Aorta (tissue), 5 donors: Measurements from ENCODE around the gene ADCY5. TPM values are rescaled to one million over a fixed set of nuclear protein-coding genes. Genes with fewer than 3 reads are reported as not detected.

Source experiments
- ATAC-seq: fragments of 200-7000 bp; cut with Tn5 transposase; one replicate; pipeline ENCODE4 v1.9.1; 2022; ENCODE audit warnings: moderate library complexity; ENCODE audit not compliant: low FRiP score
- DNase-seq, 2 donors: peaks; one replicate each; pipeline ENCODE4 v3.0.0-alpha.2; 2020
- H3K27ac ChIP-seq, 2 donors: one replicate each; pipeline ENCODE4 v1.5.1; 2013; ENCODE audit warnings: low read length in 2 of 2, mild to moderate bottlenecking in 2 of 2, moderate library complexity in 2 of 2, control low read depth in 1 of 2, inconsistent platforms in 1 of 2, low read depth in 1 of 2
- H3K27me3 ChIP-seq, 2 donors: one replicate each; pipeline ENCODE4 v1.6.1; 2013; ENCODE audit warnings: control low read depth in 1 of 2, low read length in 1 of 2, mild to moderate bottlenecking in 1 of 2, moderate library complexity in 1 of 2; ENCODE audit not compliant: insufficient read depth in 2 of 2, control insufficient read depth in 1 of 2
- H3K36me3 ChIP-seq, 2 donors: one replicate each; pipeline ENCODE4 v1.6.1; 2013; ENCODE audit warnings: control low read depth in 1 of 2, low read length in 1 of 2, mild to moderate bottlenecking in 1 of 2; ENCODE audit not compliant: insufficient read depth in 2 of 2, control insufficient read depth in 1 of 2
- H3K4me1 ChIP-seq, 2 donors: one replicate each; pipeline ENCODE4 v1.6.1; 2013; ENCODE audit warnings: low read length in 2 of 2, control low read depth in 1 of 2, mild to moderate bottlenecking in 1 of 2, moderate library complexity in 1 of 2; ENCODE audit not compliant: insufficient read depth in 2 of 2, control insufficient read depth in 1 of 2
- H3K4me3 ChIP-seq, 2 donors: one replicate each; pipeline ENCODE4 v1.5.1; 2013; ENCODE audit warnings: low read length in 2 of 2, control low read depth in 1 of 2, mild to moderate bottlenecking in 1 of 2
- H3K9me3 ChIP-seq: one replicate; pipeline ENCODE4 v1.6.1; 2013; ENCODE audit warnings: mild to moderate bottlenecking, low read length; ENCODE audit not compliant: control insufficient read depth
- WGBS, 2 donors: extraction: QIAGEN DNeasy Blood & Tissue Kit; methylation state at CpG; one replicate each; pipeline ENCODE4 v1.1.7; 2013; 5-methylcytosine and 5-hydroxymethylcytosine counted together
- intact Hi-C, 2 donors: fragments of 100-400 bp; cut with DNase I; formaldehyde crosslinking; loops; one replicate each; pipeline versions ENCODE4 v1.14.2 to v1.15.0; 2022
- polyA plus RNA-seq, 2 donors: library from polyadenylated mRNA; stranded (reverse); fragments of 200-250 nt; gene quantifications; one replicate each; pipeline ENCODE4 v1.2.3, GENCODE V29; 2013
- total RNA-seq, 2 donors: library from RNA; stranded (reverse); fragmentation: NEBNext Ultra II Directional; extraction: Animal tissue kit (Norgen Biotek cat#: 25700); gene quantifications; one replicate each; pipeline ENCODE4 v1.2.1, GENCODE V29; 2021
- donor health status: healthy with polysubstance abuse.
- donor health status: Bipolar disorder and iron deficiency.
- donor health status: DM: no; HTN: no; CAD: no.
- donor health status: DM: no; HTN: no; CAD: no.
- donor health status: DM: yes; HTN: yes; CAD: no.

The ADCY5 gene
- total and polyA plus RNA-seq, 4 donors: 6.6 to 72.7 (median 40.9) TPM

DNA sequence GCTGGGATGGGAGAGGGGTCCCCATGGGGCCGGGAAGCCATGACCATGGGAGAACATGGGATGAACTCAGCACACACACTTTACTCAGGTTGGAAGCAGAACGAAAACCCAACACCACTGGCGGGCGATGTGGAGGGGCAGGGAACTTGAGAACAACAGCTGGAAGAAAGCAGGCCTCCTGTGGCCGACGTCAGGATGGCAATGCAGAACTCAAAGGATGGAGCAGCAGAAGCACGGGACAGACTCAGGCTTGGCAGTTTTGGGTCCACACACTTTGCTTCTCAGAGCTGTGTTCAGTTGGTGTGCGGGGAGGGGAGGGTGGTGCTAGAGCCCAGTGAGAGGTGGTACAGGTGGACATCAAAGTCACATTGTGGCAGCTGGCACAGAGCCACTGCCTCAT lies 166.4 kb downstream of the ADCY5 start:
- 73 to 77% methylated on average over 8 of the region's 8 CpGs for WGBS, 2 donors

DNA sequence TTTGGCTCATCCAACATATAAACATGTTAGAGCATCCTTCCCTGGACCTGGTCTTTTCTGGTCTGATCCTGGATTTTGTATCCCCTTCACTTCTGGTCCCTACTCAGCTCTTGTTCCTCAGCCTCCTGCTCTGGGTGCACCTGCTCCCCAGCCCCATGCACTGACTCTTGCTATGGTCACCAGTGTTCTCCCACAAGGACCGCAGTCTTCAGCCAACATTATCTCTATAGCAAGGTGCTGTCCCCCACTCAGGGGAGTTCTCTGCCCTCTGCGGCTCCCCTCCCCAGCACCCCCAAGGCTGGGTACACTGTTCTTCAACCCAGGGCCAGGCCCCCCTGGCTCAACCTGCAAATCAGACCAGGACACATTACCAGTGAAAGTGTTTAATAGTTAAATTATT lies 167.0 kb downstream of the ADCY5 start:
- no peaks in the 10 kb centered on the region for H3K27me3 ChIP-seq
- WGBS, 2 donors: 90 to 93% methylated on average over 2 of the region's 2 CpGs
- peaks cover 3 to 13% of the 10 kb centered on the region in 2 donors for H3K36me3 ChIP-seq
- no peak overlapping the region for H3K27ac ChIP-seq
- intact Hi-C loops: no loop called here
- H3K4me3 ChIP-seq: no peak overlapping the region
- no peak for ATAC-seq
- H3K9me3 ChIP-seq: no peaks in the 10 kb centered on the region
- H3K4me1 ChIP-seq: no peaks in the 10 kb centered on the region
- no peak for DNase-seq

More for the DNA sequence above, 166.4 kb downstream of the ADCY5 start:
- H3K27ac ChIP-seq: no peak overlapping the region
- no peaks in the 10 kb centered on the region for H3K4me1 ChIP-seq
- ATAC-seq (no peak), DNase-seq (no peak)
- H3K4me3 ChIP-seq: no peak overlapping the region
- peaks cover 3 to 13% of the 10 kb centered on the region in 2 donors for H3K36me3 ChIP-seq
- H3K27me3 ChIP-seq: no peaks in the 10 kb centered on the region
- intact Hi-C loops: no loop called here
- no peaks in the 10 kb centered on the region for H3K9me3 ChIP-seq

DNA sequence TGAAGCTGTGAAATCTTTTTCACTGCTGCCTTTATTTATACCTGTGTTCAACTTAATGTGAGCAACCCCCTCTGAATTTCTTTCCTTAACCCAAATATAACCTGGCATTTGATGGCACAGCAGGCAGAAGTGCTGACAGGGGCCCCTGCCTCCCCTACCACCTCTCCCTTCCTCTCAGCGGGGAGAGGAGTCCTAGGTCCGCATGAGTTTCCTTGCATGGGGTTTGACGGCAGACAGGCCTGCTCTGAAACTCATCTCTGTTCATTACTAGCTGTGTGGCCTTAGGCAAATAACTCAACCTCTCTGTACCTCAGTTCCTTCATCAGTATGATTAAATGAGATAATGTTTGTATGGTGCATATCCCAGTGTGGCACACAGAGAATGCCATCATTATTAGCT lies 167.5 kb downstream of the ADCY5 start:
- no peaks in the 10 kb centered on the region for H3K27me3 ChIP-seq
- intact Hi-C loops: no loop called here
- H3K9me3 ChIP-seq: no peaks in the 10 kb centered on the region
- H3K36me3 ChIP-seq: peaks cover 3 to 13% of the 10 kb centered on the region in 2 donors
- WGBS, 2 donors: 87 to 88% methylated on average over 3 of the region's 3 CpGs
- no peak for DNase-seq
- H3K27ac ChIP-seq: no peak overlapping the region
- no peak for ATAC-seq
- no peak overlapping the region for H3K4me3 ChIP-seq
- H3K4me1 ChIP-seq: no peaks in the 10 kb centered on the region

DNA sequence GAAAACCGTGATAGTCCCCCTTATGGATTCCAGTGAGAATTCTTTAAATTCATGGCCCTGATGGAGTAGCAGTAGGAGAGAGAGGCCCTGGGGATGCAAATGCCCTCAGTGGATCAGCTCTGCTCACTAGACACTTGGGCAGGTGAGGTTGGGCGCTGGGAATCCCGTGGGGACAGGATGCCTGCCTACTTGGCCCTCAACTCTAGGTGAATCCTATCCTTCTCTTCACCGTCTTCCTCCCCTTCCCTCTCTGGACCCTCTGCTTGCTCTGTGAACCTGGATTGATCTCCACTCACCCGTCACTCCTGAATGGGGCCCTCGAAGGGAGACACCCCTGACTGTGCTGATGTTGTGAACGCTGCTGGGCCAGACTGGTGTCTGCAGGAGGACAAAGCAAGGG lies 169.8 kb downstream of the ADCY5 start:
- DNase-seq (no peak), ATAC-seq (no peak)
- Histone ChIP-seq H3K9me3 (no peaks in the 10 kb centered on the region), H3K36me3 (peaks cover 0 to 3% of the 10 kb centered on the region in 2 donors), H3K4me3 (no peak overlapping the region), H3K27me3 (no peaks in the 10 kb centered on the region), H3K4me1 (no peaks in the 10 kb centered on the region), H3K27ac (no peak overlapping the region)
- 67 to 74% methylated on average over 7 of the region's 7 CpGs for WGBS, 2 donors
- intact Hi-C loops: no loop called here

DNA sequence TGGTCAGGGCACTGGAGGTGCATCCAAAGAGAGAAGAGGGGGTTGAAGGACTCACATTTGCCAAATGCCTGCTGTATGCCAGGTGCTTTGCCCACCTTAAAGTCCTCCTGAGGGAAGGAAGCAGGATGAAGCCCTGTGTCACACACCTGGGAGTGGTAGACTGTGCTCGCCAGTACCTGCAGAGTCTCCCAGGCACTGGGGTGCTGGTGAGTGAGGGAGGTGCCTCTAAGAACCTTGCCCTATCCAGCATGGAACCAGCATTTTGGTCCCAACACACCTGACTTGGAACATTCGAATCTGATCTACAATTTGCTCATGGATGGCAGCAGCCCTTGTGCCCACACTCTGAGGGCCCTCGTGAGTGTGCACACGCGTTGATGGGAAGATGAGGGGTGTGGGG lies 170.4 kb downstream of the ADCY5 start:
- no peak overlapping the region for H3K27ac ChIP-seq
- no peak for ATAC-seq
- H3K27me3 ChIP-seq: no peaks in the 10 kb centered on the region
- intact Hi-C loops: no loop called here
- H3K9me3 ChIP-seq: no peaks in the 10 kb centered on the region
- H3K4me1 ChIP-seq: no peaks in the 10 kb centered on the region
- no peaks in the 10 kb centered on the region for H3K36me3 ChIP-seq
- DNase-seq: no peak
- H3K4me3 ChIP-seq: no peak overlapping the region
- WGBS, 2 donors: 74 to 75% methylated on average over 5 of the region's 5 CpGs

DNA sequence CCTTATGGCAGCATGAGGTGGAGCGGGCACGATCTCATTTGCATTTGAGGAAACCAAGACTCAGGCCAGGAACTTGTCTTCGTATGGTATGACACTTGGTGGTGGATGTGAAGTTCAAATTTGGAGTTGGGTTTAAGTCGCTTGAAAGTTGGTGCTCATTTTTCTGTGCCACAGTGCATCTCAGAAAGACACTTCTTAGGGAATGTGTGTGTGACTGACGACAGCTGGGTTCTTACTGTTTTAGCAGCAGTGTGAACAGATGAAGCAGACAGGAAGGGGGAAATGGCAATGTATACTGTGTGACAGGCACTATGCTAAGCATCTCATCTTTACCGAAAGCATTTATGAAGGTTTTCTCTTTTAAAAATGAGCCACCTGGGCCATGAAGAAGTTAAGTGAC lies 171.8 kb downstream of the ADCY5 start:
- 76 to 79% methylated on average over 6 of the region's 6 CpGs for whole genome bisulfite sequencing, 2 donors
- no peaks in the 10 kb centered on the region for H3K36me3 ChIP-seq
- ATAC-seq: no peak
- no peaks in the 10 kb centered on the region for H3K4me1 ChIP-seq
- no peak overlapping the region for H3K4me3 ChIP-seq
- no peaks in the 10 kb centered on the region for H3K27me3 ChIP-seq
- intact Hi-C loops: no loop called here
- DNase-seq: no peak
- no peak overlapping the region for H3K27ac ChIP-seq
- H3K9me3 ChIP-seq: no peaks in the 10 kb centered on the region

DNA sequence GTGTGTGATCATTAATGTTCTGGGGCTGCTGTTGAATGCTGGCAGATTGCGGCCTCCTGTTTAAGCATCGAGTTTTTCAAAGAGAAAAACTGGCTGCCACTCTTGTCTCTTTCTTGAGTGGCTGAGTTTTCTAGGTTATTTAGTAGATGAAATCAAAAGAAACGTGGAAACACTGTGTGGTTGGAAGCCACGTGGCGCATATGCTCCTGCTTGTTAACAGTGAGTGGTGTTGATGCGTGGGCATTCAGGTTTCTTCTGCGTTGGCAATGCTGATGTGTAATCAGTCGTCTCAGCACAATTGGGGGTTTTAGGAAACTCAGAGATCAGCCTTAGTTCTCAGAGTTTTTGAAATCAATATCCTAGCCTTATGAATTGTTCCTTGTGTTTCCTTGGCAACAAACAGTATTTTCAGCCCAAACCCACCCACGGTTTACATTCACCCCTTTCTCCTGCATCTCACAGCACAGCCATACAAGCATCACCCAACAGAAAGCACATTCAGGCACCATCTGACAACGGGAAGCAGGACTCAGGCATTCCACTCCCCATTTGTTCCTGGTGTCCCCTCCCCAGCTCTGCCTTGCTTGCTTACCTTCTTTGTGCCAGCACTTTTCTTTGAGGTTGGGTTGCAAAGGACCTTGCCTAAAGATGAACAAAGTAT lies 172.4 kb downstream of the ADCY5 start:
- ATAC-seq (no peak), DNase-seq (no peak)
- Histone ChIP-seq H3K27me3 (no peaks in the 10 kb centered on the region), H3K4me3 (no peak overlapping the region), H3K27ac (no peak overlapping the region), H3K36me3 (peaks cover 0 to 4% of the 10 kb centered on the region in 2 donors), H3K9me3 (no peaks in the 10 kb centered on the region), H3K4me1 (no peaks in the 10 kb centered on the region)
- WGBS, 2 donors: 69 to 75% methylated on average over 10 of the region's 10 CpGs
- intact Hi-C loops: no loop called here

DNA sequence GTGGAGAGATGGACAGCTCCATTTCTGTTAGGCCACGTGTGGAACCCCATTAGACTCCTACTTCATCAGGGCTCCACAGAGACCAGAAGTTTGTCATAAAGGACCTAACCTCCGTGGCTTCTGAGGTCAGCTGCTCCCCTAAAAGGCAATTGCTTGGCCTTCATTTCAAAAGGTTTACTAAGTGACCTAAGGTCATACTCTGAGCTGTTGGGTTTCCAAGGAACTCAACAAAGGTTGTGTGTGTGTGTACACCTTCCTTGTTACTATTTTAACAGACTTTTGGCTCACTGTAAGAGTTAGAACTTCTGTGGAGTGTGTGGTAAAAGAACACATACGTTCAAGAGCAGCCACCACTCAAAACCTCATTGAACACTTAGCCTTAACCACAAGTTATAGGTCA lies 173.2 kb downstream of the ADCY5 start:
- no peaks in the 10 kb centered on the region for H3K4me1 ChIP-seq
- DNase-seq (no peak), ATAC-seq (no peak)
- no peaks in the 10 kb centered on the region for H3K9me3 ChIP-seq
- H3K36me3 ChIP-seq: peaks cover 0 to 4% of the 10 kb centered on the region in 2 donors
- H3K27ac ChIP-seq: no peak overlapping the region
- 49 to 59% methylated on average over 3 of the region's 3 CpGs for WGBS, 2 donors
- H3K4me3 ChIP-seq: no peak overlapping the region
- intact Hi-C loops: no loop called here
- no peaks in the 10 kb centered on the region for H3K27me3 ChIP-seq

DNA sequence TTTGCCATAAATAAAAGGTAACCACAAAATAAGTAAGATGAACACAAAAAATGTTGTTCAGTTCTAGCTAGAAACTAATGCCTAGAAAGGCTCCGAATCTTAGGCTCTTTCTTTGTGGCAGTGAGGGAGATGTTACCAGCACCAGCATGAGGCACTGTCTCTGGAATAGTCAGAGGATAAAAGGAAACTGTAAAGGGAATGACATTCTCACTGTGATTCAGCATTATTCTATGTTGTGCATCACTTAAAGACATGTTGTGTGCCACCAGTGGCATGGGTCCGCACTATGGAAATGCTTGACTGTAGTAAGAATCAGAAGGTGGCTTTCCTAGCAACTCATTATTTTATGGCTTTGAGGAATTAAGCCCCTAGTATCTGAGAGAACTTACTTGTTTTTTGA lies 176.3 kb downstream of the ADCY5 start:
- H3K4me3 ChIP-seq: no peak overlapping the region
- DNase-seq (no peak), ATAC-seq (no peak)
- 95 to 100% methylated on average over 2 of the region's 2 CpGs for WGBS, 2 donors
- intact Hi-C loops: no loop called here
- no peaks in the 10 kb centered on the region for H3K27me3 ChIP-seq
- no peak overlapping the region for H3K27ac ChIP-seq
- H3K9me3 ChIP-seq: no peaks in the 10 kb centered on the region
- no peaks in the 10 kb centered on the region for H3K4me1 ChIP-seq
- peaks cover 0 to 4% of the 10 kb centered on the region in 2 donors for H3K36me3 ChIP-seq
